NAMALWA (cell line): ENCODE measurements around the gene SCYGR1.
"Not testable (repeated sequence)": the region's sequence is repeated elsewhere in the genome, so short reads cannot be mapped to it uniquely, and the experiment has no call there.

ENCODE experiments used
- DNase-seq: peaks from one replicate; pipeline ENCODE4 v3.0.0-alpha.2; 2015; ENCODE audit warnings: low spot score

The SCYGR1 gene

DNA sequence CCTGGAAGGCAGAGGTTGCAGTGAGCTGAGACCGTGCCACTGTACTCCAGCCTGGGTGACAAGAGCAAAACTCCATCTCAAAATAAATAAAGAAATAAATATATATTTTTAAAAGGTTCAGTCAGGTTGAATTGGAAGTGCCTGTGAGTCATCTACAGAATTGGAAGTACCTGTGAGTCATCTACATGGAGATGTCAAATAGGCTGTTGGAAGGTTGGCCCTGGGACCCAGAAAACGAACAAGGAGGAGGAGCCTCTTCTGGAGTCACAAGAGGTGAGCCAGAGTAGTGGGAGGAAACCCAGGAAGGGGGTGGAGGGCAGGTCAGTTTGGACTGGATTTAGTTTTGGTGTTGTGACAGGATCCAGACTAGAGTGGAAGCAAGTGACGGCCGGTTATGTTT lies 15.2 kb upstream of the SCYGR1 start:
- DNase-seq = no peak

DNA sequence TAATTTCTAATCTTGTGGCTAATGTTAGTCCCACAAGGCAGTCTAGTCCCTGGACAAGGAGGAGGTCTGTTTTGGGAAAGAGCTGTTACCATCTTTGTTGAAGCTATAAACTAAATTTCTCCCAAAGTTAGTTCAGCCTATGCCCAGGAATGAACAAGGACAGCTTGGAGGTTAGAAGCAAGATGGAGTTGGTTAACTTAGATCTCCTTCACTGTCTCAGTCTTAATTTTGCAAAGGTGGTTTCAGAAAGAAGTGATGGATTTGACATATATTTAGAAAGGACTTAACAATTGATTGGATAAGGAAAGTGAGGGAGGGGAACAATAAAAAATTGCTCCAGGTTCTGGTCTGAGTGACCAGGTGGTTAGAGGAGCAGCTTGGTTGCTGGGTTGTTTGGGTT lies 14.6 kb upstream of the SCYGR1 start:
- DNase-seq = no peak

DNA sequence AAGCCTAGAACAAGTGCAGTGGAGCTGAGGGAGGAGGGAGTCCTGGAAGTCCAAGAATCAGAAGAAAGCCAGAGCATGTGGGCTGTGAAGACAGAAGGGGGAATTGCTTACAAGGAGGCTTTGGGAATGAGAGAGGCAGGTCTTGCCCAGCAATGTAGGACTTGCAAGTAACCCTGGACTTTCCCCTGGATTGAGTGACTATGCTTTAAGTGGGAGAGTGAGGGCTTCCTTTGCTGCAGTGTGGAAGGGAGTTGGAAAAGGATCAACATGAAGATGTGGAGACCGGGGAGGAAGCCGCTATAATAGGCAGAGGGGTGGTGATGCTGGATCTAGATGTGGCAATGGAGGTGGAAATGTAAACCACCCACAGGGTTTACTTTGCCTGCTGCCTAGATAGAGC lies 13.8 kb upstream of the SCYGR1 start:
- no peak for DNase-seq

DNA sequence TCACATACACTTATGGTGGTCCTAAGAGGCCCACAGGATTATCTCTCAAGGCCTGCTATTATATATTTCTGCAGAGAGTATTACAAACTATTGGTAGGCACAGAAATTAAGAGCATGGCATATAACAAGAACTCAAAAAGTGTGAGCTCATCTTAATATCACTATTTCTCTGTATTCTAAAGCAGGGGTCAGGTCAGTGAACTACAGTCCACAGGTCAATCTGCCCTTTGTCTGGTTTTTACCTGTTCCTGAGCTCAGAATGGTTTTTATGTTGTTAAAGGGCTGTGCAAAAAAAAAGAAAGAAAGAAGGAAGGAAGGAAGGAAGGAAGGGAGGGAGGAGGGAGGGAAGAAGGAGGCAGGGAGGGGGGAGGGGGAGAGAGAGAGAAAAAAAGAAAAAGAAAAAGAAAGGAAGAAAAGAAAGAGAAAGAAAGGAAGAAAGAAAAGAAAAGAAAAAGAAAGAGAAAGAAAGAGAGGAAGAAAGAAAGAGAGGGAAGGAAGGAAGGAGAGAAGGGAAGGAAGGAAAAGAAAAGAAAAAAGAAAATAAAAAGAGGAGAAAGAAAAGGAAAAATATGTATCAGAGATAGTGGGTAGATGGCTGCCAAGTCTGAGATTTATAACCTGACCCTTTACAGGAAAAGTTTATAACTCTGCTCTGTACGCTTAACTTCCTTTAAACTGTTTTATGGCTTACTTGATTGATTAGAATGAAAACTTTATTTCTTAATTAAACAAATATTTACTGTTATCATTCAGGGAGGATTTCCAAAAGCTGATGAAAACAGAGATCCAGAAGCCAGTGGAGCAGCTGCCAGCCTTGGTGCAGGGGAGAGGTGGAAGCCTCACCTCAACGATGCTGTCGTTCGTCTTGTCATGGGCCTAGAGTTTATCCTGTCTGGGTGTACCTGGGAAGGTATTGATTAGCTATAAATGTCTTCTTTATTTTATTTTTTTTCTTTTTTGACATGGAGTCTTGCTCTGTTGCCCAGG lies 11.2 kb upstream of the SCYGR1 start:
- no peak for DNase-seq

DNA sequence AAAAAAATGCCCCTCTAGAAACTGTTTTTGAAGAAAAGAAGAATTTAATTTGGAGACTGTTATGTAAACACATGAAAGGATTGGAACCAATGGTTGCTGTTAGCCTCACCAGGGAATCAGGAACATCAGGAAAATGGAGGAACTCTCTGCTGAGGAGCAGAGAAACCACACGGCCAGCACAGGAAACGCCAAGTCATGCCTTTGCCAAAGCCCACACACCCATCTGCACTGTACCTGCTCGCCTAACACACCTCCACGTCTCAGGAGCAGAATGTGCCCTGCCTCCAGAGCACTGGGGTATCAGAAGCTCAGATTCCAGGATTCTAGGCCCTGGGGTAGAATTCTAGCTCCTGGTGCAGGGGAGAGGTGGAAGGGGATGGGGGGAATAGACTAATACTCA lies 9.8 kb upstream of the SCYGR1 start:
- no peak for DNase-seq

DNA sequence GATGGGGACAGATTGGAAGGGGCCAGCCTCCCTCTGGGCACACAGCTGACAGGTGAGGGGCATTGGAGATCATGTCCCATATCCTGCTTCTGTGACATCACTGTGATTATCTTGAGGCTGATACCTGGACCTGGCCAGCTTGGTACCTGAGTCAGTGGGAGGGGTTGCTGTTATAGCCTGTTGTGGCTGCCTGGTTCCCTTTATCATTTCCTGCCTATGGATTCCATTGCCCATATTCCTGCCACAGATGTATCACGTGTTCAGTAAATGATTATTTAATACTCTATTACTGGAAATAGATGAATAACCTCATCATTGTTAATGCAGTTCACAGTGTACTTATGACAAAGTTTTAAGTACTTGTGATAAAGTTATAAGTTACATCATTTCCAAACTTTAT lies 7.8 kb upstream of the SCYGR1 start:
- no peak for DNase-seq

DNA sequence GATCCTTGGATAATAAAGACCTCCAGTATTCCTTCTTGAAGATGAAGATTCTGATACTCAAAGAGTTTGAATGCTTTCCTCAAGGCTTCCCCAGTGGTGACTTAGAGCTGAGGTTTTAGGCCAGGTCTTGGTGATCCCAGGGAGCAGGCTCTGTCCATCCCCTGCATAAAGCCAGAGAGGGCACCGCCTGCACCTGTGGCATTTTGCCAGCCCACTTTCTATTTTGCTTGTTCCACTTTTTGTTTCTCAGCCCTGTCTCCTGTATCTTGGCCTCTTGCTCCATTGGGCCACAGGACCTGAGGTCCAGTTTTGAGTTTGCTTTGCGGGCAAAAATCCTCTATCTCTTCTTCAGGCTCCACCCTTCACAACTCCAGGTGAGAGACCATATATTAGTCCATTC lies 6.7 kb upstream of the SCYGR1 start:
- DNase-seq = no peak

DNA sequence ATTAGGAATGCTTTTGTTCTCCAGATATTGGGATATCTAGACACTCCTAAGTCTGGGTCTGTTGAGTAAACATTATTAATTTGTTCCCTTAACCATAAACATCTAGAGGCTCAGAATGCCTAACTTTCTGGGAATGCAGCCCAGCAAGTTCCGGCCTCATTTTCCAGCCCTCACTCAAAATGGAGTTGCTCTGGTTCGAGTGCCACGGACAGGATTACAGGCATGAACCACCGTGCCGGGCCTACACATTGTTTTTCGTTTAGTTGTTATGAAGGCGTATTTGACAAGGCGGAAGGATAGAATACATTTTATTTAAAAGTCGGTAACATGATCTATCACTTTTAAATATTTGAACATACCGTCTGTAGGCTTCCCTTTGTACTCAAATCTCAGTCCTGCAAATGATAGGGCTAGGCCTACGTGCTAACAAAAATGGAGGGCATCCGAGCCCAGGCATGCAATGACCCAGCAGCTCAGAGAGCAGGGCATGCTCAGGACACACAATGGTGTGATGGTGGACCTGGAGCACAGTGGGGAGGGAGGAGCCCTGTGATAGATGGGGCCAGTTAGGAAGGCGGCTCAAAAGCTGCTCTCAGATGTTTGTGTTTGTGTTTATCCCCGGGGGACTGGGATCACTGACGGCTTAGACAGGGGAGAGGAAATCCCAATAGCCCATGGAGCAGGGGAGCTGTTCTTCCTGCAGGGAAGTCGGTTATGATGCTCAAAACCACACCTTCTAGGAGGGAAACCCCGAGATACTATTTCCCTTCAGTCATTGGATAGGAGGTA lies 2.9 kb upstream of the SCYGR1 start:
- no peak for DNase-seq

DNA sequence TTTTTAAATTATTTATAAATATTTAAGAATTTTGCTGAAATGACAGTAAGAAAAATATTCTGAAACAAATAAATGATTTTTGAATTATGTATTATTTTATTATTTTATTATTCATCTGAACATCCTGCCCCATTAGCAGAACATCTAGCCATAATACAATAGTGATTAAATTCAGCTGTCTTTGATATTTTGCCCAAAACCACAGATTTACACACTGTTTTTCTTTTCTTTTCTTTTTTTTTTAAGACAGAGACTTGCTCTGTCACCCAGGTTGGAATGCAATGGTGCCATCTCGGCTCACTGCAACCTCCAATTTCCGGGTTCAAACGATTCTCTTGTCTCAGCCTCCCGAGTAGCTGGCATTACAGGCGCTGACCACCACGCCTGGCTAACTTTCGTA lies 1.9 kb upstream of the SCYGR1 start:
- no peak for DNase-seq

DNA sequence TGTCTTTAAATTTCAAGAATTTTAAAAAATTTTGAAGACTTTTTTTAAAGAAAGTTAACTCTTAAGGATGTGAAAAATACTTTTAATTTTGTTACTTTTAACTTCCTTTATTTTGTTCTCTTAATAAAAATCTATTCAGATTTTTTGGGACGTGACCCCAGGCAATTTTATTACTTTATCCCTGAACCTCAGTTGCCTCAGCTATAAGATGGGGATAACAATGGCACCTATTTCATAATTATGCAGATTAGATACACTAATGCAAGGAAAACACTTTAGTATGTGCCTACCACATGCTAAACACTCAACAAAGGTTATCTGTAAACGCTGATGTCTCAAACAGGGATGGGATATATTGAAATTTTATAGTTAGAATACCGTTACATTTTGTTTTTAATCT lies 1.5 kb upstream of the SCYGR1 start:
- DNase-seq = no peak

DNA sequence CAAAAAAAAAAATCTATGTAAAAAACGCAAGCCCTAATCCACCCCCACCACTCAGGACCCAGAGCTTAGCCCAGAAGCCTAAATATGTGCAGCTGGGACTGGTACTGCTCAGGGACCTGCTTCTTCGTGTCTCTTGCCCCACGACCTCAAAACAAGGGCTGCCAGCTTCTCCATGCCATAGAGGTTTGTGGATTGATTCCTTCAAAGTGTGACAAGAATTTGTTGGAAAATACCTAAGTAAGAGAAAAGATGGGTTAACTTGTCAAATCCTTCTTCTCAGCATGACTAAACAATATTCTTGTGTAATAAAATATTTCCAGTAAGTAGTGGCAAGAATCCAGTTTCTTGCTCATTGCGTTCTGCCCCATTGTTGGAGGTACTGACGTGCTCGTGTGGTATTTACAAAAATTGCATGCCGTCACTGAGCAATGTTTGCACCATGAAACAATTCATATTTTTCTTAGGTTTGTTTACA lies 825 bp upstream of the SCYGR1 start:
- no peak for DNase-seq

DNA sequence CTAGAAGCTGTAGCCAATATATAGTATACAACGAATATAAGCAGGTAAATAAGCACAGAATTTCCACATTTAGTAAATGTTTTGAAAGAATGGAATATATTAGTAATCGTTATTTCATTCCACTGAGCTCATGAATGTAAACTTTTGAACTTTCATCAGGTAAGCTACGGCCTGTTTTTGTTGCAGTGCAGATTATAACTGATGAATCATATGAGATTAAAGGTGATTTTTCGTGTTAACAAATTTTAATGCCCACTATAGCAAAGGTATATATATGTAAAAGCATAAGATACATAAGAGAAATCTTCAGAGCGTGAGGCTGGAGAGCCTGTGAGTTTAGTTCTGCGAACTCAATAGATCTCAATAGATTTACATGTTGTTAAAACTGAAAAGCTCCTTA lies 1.1 kb downstream of the SCYGR1 start:
- DNase-seq = no peak

DNA sequence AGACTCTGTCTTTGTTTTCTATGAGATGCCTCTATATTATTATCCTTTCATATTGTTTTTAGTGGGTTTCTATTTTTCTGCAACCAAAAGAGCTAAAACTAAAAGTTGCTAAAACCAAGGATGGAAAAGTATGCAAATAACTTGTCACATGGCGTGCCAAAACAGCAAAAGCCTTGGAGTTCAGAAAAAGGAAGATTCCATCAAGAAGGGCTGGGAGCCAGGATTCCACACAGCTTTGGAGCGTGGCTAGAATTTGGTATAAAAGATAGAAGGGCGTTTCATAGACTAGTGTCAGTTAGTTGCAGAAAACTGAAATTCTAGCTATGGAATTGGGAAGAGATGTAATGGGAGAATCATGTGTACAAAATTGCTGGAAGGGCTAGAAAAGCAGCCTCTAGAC lies 4.1 kb downstream of the SCYGR1 start:
- DNase-seq = no peak

DNA sequence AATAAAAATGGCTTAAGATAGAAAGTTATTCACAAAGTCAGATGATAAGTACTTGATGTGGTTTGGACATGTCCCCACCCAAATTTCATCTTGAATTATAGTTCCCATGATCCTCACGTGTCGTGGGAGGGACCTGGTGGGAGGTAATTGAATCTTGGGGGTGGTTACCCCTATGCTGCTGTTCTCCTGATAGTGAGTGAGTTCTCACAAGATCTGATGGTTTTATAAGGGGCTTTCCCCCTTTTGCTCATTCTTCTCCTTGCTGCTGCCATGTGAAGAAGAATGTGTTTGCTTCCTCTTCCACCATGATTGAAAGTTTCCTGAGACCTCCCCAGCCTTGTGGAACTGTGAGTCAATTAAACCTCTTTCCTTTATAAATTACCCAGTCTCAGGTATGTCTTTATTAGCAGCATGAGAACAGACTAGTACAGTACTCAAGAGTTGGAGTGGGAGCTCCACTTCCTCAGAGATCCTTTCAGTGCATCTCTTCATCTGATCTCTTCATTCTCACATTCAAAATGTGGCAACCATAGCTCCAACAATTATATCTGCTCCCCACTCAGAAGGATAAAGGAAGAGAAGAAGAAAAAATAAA lies 5.4 kb downstream of the SCYGR1 start:
- not testable (repeated sequence) for DNase-seq

DNA sequence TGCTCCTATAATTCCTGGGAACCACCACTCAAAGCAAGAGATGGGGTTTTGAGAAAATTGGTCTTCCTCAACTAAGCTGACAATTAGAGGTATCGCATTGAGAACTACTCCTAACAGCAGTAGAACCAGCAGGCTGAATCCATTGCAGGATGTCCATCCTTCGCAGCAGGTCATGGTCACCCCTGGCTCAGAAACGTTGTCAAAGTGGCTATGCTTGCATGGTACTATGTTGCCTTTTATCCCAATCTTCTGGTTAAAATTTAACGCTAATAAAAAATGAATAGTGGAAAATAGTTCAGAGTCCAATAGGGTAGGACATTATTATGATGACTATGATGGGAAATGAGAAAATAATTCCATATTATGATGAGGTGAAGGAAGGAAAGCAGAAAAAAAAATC lies 8.7 kb downstream of the SCYGR1 start, which contains the start of gene TM4SF20:
Gene TM4SF20, minus strand, starts transcription at position 212 of the 400 bp plus-strand sequence. Its CDS starts 38 bp downstream, at position 174.
- no peak for DNase-seq

DNA sequence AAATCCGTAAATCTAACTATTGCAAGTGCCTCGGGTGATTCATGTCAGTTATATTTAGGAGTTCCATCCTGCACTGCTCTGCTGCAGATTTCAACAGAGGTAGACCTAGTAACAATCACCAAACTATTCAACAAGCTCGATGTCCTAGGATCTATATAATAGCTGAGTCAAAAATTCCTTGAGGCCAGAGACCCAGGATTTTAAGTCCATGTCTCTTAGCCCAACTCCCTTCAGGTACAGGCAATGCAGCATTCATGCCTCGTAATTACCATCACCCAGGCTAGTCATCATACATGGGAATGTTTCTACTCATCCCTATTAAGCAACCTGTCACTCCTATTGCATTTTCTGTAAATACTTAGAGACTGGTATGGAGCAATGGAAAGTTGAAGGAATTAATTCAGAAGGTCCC lies 9.4 kb downstream of the SCYGR1 start:
- DNase-seq = no peak

DNA sequence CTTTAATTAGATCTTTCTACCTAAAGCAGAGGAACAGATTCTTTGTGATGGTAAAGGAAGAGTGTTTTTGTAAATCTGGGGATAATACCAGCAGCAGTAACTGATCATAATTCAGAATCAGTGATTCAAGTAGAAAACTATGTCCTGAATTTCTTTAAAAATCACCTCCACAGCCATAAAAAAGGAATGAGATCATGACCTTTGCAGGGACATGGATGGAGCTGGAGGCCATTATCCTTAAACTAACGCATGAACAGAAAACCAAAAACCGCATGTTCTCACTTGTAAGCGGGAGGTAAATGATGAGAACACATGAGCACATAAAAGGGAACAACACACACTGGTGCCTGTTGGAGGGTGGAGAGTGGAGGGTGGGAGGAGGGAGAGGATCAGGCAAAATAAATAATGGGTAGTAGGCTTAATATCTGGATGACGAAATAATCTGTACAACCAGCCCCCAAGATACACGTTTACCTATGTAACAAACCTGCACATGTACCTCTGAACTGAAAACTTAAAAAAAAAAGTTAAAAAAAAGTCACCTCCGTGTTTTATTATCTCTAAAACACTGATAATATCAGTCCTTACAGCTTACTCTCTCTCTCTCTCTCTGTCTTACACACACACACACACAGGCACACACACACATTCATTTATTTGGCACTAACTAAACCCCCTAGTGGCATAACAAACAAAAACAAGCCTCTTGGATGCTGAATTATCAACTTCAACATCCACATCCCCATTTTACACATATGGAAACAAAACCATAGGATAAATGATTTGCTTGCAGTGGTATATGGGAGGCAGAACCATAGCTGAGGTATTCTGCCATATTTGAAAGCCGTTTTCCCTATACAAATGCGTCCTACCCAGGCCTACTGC lies 10.0 kb downstream of the SCYGR1 start:
- DNase-seq = peak; percentile 9

DNA sequence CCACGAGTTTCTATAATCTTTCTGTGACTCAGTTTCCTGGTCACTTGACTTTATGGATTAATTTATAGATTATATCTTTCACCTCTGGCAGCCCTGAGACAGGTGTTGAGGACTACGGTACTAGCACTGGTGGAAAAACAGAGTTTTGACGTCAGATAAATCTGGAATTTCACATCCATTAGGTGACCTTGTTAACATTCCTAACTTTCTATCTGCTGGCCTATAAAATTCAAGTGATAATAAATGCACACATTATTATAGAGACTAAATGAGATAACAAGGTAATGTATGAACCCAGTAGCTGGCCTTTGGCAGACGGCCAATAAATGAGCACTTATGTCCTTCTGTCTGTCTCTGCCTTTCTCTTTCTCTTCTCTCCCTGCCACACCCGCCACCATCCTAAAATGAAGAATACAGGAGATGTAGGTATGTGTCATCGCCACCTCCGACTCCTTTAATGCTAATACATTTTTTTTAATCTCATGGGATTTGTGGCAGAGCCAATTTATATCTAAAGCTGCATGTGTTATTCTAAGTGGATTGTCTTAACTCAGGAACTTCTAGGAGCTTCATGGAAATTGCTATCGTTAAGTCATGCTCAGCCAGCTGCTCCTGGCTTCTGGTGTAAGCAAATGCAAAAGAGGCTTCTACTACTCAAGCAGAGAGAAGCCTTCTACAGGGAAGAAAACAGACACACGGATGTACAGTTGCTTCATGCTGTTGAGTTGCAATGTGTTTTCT lies 10.9 kb downstream of the SCYGR1 start:
- no peak for DNase-seq

DNA sequence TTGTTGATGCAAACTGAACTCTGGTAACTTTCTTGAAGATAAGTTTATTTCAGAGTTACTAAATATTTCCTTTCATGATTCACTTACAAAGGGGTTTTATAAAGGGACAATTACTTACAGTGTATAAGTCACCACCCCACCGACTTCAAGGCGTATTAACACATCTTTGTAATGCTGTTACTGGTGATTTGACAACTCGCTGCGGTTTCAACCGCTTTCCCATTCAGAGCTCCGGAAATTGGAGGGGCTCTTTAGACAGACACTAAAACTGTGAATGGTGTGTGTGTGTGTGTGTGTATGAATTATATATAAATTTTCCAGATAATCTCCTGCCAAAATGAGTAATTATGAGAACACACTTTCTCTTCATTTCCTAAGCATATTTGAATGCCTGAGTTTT lies 13.6 kb downstream of the SCYGR1 start:
- DNase-seq = no peak

DNA sequence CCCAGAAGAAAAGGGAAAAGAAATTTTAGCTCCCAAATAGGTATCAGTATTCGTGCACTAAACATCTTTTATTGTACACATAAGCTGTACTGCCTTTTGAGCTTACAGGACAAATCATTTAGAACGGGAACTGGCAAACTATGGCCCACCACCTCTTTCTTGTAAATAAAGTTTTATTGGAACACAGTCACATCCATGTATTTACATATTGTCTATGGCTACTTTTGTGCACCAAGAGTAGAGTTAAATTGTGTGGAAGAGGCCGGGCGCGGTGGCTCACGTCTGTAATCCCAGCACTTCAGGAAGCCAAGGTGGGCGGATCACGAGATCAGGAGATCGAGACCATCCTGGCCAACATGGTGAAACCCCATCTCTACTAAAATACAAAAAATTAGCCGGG lies 14.4 kb downstream of the SCYGR1 start:
- DNase-seq = no peak

DNA sequence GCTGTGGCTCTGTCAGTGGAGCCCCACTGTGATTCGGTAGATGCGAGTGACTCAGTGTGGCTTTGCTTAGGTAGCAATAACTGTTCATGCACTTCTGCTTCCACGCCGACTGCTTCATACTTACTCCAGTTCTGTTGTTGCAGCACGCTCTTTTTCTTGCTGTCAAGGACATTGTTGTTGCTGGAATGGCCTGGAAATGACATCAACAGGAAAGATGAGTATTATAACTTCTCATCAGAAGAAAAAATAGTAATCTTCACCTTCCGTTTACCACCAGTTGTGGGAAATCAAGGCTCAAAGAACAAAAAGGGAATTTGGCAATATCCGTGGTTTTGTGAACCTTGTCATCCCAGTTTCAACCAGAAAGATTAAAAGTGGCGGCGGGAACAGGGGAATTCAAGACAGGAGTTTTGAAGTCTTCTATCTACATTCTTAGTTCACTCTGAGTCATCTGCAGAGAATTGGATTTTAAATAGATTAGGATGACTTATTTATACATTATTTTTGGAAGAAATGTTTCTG lies 16.9 kb downstream of the SCYGR1 start:
- DNase-seq = no peak
